GM12892 (cell line): ENCODE results near the gene IL3.

Experiments
- POLR2A ChIP-seq: IDR thresholded peaks from 2 replicates; pipeline ENCODE4 v1.6.1; 2011; ENCODE audit warnings: low read depth, low read length, control low read depth
- POLR2AphosphoS5 ChIP-seq: IDR thresholded peaks from 2 replicates; pipeline ENCODE4 v1.6.1; 2011; ENCODE audit warnings: low read depth, low read length, control low read depth

DNA sequence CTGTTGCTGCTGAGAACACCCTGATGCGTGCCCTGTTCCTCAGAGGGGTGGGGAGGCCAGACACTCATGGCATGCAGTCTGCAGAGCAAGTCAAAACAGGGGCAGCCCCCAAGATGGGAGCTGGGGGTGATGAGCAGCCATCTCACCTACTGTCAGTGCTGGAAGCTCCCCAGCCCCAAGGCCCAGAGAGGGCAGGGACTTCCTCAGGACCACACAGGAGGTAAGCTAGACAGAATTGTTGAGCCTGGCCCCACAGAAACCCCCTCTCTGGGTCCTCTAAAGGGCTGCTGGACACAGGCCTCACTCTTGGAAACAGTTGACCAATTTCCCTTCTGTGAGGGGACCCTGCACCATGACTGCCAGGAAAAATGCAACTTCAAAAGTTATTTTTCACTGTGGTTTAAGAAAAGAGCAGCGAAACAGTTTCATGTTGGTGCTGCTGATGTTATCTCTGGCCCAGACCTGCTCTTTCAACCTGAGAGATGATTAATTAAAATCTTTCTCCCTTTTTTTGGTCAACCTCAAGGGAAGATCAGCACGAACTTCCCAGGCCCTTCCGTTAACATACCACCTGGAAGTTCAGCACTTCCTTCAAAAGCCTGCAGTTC lies 22.7 kb downstream of the IL3 start:
- no peak for TF ChIP-seq POLR2AphosphoS5
- no peak for TF ChIP-seq POLR2A
